Measurements from ENCODE around the gene MEX3D. TPM values are rescaled to one million over a fixed set of nuclear protein-coding genes. Genes with fewer than 3 reads are reported as not detected.

Gene MEX3D
- total and polyA plus RNA-seq, 9 donors: 7.3 to 54.4 (median 34.8) TPM

GRCh38 chr19:1613808-1614570 lies 45.9 kb upstream of the MEX3D start:
- no peaks in the 10 kb centered on the region for H3K9me3 ChIP-seq
- H3K4me1 ChIP-seq (ENCODE audit: insufficient read depth): no peaks in the 10 kb centered on the region
- H3K4me3 ChIP-seq: no peak overlapping the region
- TF ChIP-seq CTCF (IDR thresholded peaks at IDR 0.05) (no peak), POLR2A (IDR thresholded peaks at IDR 0.05) (no peak), EP300 (IDR thresholded peaks at IDR 0.05) (no peak)
- H3K27me3 ChIP-seq: no peaks in the 10 kb centered on the region
- no peaks in the 10 kb centered on the region for H3K36me3 ChIP-seq
- intact Hi-C loops (cut with DNase I): no loop called here
- DNase-seq: no peak
- no peak overlapping the region for H3K27ac ChIP-seq
- 85 to 87% (median 86%) methylated on average over 30 to 32 of the region's 32 CpGs for WGBS, 3 donors

GRCh38 chr19:1613146-1613545 lies 45.0 kb upstream of the MEX3D start:
- WGBS, 3 donors: 72 to 82% (median 76%) methylated on average over 9 of the region's 9 CpGs
- DNase-seq: no peak
- Histone ChIP-seq H3K27ac (no peak overlapping the region), H3K4me1 (ENCODE audit: insufficient read depth) (no peaks in the 10 kb centered on the region), H3K9me3 (no peaks in the 10 kb centered on the region), H3K36me3 (no peaks in the 10 kb centered on the region), H3K27me3 (no peaks in the 10 kb centered on the region), H3K4me3 (no peak overlapping the region)
- TF ChIP-seq POLR2A (IDR thresholded peaks at IDR 0.05) (no peak), CTCF (IDR thresholded peaks at IDR 0.05) (no peak), EP300 (IDR thresholded peaks at IDR 0.05) (no peak)
- intact Hi-C loops (cut with DNase I): no loop called here

GRCh38 chr19:1612114-1613086 lies 44.3 kb upstream of the MEX3D start:
- no peak for DNase-seq
- no peaks in the 10 kb centered on the region for H3K27me3 ChIP-seq
- no peak overlapping the region for H3K27ac ChIP-seq
- no peak for TF ChIP-seq EP300 (IDR thresholded peaks at IDR 0.05)
- no peak for TF ChIP-seq POLR2A (IDR thresholded peaks at IDR 0.05)
- no peak for TF ChIP-seq CTCF (IDR thresholded peaks at IDR 0.05)
- intact Hi-C loops (cut with DNase I): no loop called here
- no peaks in the 10 kb centered on the region for H3K4me1 ChIP-seq (ENCODE audit: insufficient read depth)
- no peaks in the 10 kb centered on the region for H3K9me3 ChIP-seq
- H3K36me3 ChIP-seq: no peaks in the 10 kb centered on the region
- no peak overlapping the region for H3K4me3 ChIP-seq
- WGBS, 3 donors: 85 to 87% (median 86%) methylated on average over 39 of the region's 39 CpGs

- Histone ChIP-seq H3K4me1 (ENCODE audit: insufficient read depth) (peaks cover under 1% of the 10 kb centered on the region), H3K27me3 (no peaks in the 10 kb centered on the region), H3K27ac (no peak overlapping the region), H3K9me3 (no peaks in the 10 kb centered on the region), H3K36me3 (no peaks in the 10 kb centered on the region), H3K4me3 (no peak overlapping the region)
- TF ChIP-seq POLR2A (IDR thresholded peaks at IDR 0.05) (no peak), CTCF (IDR thresholded peaks at IDR 0.05) (no peak), EP300 (IDR thresholded peaks at IDR 0.05) (no peak)
- 87 to 90% (median 90%) methylated on average over 15 of the region's 15 CpGs for WGBS, 3 donors
- no peak for DNase-seq
- intact Hi-C loops (cut with DNase I): no loop called here
Measured at GRCh38 chr19:1611353-1611752, 43.2 kb upstream of the MEX3D start.

Measured in ovary (tissue), 9 donors.